Nephron (organoid): ENCODE data around the gene ENPP7.
A peak's percentile ranks its signal among the peaks of the same experiment; 100 is the strongest.

ENCODE experiments used
- H3K27ac Mint-ChIP-seq, 3 experiments: 2 replicates each; pipeline ENCODE4 v1.8.0; 2020; ENCODE audit warnings: mixed read lengths in 3 of 3, mild to moderate bottlenecking in 2 of 3, moderate library complexity in 1 of 3
- H3K27me3 Mint-ChIP-seq: 2 replicates; pipeline ENCODE4 v1.8.0; 2021; ENCODE audit warnings: low read depth, mild to moderate bottlenecking, moderate library complexity, mixed read lengths
- H3K36me3 Mint-ChIP-seq: 2 replicates; pipeline ENCODE4 v1.8.0; 2020; ENCODE audit warnings: low read depth, mixed read lengths
- H3K4me1 Mint-ChIP-seq: 2 replicates; pipeline ENCODE4 v1.8.0; 2020; ENCODE audit warnings: mixed read lengths
- H3K4me3 Mint-ChIP-seq, 3 experiments: 2 replicates each; pipeline ENCODE4 v1.8.0; 2020; ENCODE audit warnings: mild to moderate bottlenecking in 3 of 3, mixed read lengths in 3 of 3, moderate library complexity in 2 of 3
- H3K9me3 Mint-ChIP-seq: 2 replicates; pipeline ENCODE4 v1.8.0; 2020; ENCODE audit warnings: mixed read lengths
- TF ChIP-seq, protein P1 (sequence below), 3 experiments: fragments of 200-600 bp; sonication (generic); IDR thresholded peaks; one replicate each; pipeline ENCODE4 v1.5.0; 2021; ENCODE audit warnings: antibody characterized with exemption in 3 of 3; ENCODE audit not compliant: unreplicated experiment in 3 of 3

Gene ENPP7

DNA sequence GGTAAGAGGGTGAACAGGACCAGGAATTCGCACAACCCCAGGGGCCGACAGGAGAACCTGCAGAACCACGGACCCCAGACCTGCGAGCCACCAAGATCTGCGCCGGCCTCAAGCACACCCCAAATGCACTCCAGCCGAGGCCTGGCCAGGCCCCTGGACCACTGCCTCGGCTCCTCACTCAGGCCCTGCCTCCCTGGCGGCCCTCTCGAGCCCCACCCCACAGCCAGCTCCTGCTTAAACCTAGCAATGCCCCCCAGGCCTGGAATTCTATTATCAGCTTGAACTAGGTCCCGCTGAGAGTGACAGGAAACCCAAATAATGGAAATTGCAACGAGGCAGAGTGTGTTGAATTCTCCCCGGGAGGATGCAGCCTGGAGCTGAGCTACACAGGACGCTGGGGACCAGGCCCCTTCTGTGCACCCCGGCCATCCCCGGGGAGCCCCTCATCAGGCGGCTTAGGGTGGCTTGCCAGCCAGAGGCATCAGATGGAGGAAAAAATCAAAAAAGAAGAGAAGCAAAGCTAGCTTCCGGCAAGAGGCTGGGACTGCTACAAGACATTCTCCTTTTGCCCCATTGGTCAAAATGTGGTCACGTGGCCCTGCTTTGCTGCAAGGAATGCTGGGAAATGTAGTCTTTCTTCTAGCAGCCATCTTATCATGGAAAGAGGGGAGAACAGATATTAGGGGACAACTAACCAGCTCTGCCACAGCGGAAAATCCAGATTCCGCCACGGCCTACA lies 2.4 kb upstream of the ENPP7 start:
- no peaks in the 10 kb centered on the region for H3K9me3 Mint-ChIP-seq
- no peaks in the 10 kb centered on the region for H3K36me3 Mint-ChIP-seq
- H3K27ac Mint-ChIP-seq = peak overlapping the region; percentile 83 to 91 (median 85)
- peak overlapping the region; percentile 48 to 61 (median 61) for H3K4me3 Mint-ChIP-seq
- H3K27me3 Mint-ChIP-seq = no peaks in the 10 kb centered on the region
- TF ChIP-seq, protein P1, sequence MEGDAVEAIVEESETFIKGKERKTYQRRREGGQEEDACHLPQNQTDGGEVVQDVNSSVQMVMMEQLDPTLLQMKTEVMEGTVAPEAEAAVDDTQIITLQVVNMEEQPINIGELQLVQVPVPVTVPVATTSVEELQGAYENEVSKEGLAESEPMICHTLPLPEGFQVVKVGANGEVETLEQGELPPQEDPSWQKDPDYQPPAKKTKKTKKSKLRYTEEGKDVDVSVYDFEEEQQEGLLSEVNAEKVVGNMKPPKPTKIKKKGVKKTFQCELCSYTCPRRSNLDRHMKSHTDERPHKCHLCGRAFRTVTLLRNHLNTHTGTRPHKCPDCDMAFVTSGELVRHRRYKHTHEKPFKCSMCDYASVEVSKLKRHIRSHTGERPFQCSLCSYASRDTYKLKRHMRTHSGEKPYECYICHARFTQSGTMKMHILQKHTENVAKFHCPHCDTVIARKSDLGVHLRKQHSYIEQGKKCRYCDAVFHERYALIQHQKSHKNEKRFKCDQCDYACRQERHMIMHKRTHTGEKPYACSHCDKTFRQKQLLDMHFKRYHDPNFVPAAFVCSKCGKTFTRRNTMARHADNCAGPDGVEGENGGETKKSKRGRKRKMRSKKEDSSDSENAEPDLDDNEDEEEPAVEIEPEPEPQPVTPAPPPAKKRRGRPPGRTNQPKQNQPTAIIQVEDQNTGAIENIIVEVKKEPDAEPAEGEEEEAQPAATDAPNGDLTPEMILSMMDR (IDR thresholded peaks at IDR 0.05; ENCODE audit: unreplicated experiment in 3 of 3) = no peak
- H3K4me1 Mint-ChIP-seq = peaks cover 11% of the 10 kb centered on the region

DNA sequence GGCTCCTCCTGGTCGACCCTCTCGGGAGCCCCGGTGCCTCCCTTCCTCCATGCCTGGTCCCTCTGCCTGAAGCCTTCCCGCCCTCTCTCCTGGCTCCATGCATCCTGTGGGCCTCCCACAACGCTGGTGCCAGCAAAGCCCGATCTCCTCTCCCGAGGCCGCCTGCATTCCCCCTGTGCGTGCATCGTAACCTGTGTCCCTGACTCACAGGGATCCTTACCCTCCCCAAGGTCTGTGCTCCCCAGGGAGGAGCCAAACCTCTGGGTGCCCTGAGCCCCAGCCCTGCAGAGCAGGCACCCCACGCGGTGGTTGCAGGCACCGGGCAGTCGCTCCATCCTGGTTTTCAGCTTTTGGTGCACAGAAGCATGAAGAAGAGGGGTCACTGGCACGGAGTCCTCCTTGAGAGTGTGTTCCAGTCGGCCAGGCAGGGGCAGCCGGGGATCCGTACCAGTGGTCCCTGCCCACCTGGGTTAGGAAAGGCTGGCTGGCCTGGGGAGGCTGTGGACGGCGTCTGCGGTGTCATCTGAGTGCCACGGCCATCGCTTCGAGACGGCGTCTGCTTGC lies 1.8 kb upstream of the ENPP7 start:
- no peak overlapping the region for H3K4me3 Mint-ChIP-seq
- no peaks in the 10 kb centered on the region for H3K9me3 Mint-ChIP-seq
- TF ChIP-seq, protein P1 (IDR thresholded peaks at IDR 0.05; ENCODE audit: unreplicated experiment in 3 of 3) = no peak
- no peaks in the 10 kb centered on the region for H3K36me3 Mint-ChIP-seq
- peak overlapping the region; percentile 83 to 91 (median 85) for H3K27ac Mint-ChIP-seq
- H3K4me1 Mint-ChIP-seq = peaks cover 11% of the 10 kb centered on the region
- H3K27me3 Mint-ChIP-seq = peaks cover under 1% of the 10 kb centered on the region

DNA sequence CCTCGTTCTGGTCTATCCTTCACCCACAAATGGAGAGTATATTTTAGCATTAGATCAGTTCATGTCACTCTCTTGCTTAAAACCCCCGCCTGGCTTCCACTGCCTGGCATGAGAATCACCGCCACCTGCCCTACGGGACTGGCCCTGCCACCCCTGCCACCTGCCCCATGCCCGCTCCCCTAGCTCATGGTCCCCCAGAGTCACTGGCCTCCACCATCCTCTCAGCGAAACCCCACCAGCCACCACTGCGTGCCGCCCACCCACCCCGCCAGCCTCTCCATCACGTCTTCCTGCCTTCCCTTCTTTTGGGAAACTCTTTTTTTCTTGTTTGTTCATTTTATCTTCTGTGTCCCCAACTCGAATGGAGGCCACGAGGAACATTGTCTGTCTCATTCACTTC lies 982 bp upstream of the ENPP7 start:
- H3K4me3 Mint-ChIP-seq = no peak overlapping the region
- no peaks in the 10 kb centered on the region for H3K36me3 Mint-ChIP-seq
- peak overlapping the region in 1 of 3 experiments; percentile 8 for H3K27ac Mint-ChIP-seq
- H3K9me3 Mint-ChIP-seq = no peaks in the 10 kb centered on the region
- H3K4me1 Mint-ChIP-seq = peaks cover 11% of the 10 kb centered on the region
- TF ChIP-seq, protein P1 (IDR thresholded peaks at IDR 0.05; ENCODE audit: unreplicated experiment in 3 of 3) = no peak
- H3K27me3 Mint-ChIP-seq = peaks cover 4% of the 10 kb centered on the region

DNA sequence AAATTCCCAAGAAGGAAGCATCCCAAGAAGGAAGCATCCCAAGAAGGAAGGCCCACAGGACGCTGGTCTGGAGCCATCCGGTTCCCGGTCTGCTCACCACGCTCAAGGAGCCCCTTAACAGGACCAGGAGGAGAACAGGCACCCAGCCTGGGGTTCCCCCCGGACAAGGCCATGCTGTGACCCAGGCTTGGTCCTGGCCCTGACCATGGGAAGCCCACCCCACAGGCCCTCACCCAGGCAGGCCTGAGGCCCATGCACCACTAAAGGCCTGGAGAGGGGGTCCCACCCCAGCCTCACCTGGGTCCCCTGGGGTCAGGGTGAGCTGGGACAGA lies 340 bp upstream of the ENPP7 start:
- no peaks in the 10 kb centered on the region for H3K9me3 Mint-ChIP-seq
- H3K4me1 Mint-ChIP-seq = peaks cover 11% of the 10 kb centered on the region
- no peak overlapping the region for H3K4me3 Mint-ChIP-seq
- H3K27me3 Mint-ChIP-seq = peaks cover 7% of the 10 kb centered on the region
- TF ChIP-seq, protein P1 (IDR thresholded peaks at IDR 0.05; ENCODE audit: unreplicated experiment in 3 of 3) = no peak
- H3K27ac Mint-ChIP-seq = no peak overlapping the region
- H3K36me3 Mint-ChIP-seq = no peaks in the 10 kb centered on the region

DNA sequence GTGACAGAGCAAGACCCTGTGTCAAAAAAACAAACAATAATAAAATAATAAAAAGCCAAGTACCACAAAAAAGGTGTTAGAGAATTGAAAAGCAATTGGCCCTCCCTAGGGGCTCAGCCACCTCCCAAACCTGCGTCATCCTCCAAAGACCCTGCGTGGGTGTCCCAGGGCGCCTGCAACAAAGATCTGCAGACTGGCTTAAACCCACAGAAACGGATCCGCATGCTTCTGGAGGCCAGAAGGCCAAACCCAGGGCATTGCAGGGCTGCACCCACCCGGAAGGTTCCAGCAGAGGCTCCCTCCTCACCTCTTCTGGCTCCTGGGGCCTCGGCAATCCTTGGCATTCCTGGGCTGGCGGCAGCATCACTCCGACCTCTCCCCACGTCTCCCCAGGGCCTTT lies 1.5 kb downstream of the ENPP7 start:
- peaks cover 6% of the 10 kb centered on the region for H3K4me1 Mint-ChIP-seq
- H3K4me3 Mint-ChIP-seq = no peak overlapping the region
- peaks cover 14% of the 10 kb centered on the region for H3K27me3 Mint-ChIP-seq
- H3K27ac Mint-ChIP-seq = no peak overlapping the region
- TF ChIP-seq, protein P1 (IDR thresholded peaks at IDR 0.05; ENCODE audit: unreplicated experiment in 3 of 3) = no peak
- no peaks in the 10 kb centered on the region for H3K36me3 Mint-ChIP-seq
- H3K9me3 Mint-ChIP-seq = no peaks in the 10 kb centered on the region
